ENCODE data around the gene ADAM19. TPM values are rescaled to one million over a fixed set of nuclear protein-coding genes. Genes with fewer than 3 reads are reported as not detected.
A peak's percentile ranks its signal among the peaks of the same experiment; 100 is the strongest.
"Not testable (repeated sequence)": the region's sequence is repeated elsewhere in the genome, so short reads cannot be mapped to it uniquely, and the experiment has no call there.

The ADAM19 gene
- total RNA-seq, 1 donor from 2014 or later: 12.6 TPM

DNA sequence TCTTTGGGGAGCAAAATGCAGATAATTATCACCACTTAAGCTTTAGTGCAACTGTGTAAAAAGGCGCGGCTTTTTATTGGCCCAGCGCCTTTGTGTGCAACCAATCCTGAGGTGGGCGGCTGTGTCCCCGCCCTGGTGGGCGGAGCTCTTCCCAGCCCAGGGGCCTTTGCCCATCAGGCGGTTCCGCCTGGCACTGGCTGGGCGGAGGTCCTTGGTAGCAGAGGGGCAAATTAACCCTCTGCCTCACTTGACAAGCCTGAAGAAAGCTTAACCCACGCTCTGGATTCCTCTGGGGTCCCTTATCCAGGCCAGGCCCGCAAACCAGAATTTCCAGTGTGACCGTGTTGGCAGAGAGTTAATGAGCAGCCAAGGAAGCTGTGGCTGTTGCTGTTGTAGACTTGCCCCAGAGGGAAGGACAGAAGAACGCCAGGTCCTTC, 128.4 kb downstream of the ADAM19 start:
- DNase-seq (ENCODE audit: low spot score in 2 of 2): no peak

DNA sequence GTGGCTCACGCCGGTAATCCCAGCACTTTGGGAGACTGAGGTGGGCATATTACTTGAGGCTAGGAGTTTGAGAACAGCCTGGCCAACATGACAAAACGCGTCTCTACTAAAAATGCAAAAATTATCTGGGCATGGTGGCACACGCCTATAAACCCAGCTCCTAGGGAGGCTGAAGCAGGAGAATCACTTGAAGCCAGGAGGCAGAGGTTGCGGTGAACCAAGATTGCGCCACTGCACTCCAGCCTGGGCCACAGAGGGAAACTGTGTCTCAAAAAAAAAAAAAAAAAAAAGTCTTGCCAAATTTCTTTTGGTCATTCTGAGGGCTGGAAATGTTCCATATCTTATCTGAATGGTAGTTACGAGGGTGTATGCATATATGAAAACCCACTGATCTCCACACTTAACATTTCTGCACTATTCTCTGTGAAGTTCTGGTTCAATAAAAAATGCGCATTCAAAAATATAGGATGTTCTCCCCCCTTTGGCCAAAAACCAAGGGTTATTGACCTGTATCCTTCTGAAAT, 129.1 kb downstream of the ADAM19 start:
- no peak for DNase-seq (ENCODE audit: low spot score in 2 of 2)
- no peak for FAIRE-seq

More for the DNA sequence above, 128.4 kb downstream of the ADAM19 start:
- no peak for FAIRE-seq

DNA sequence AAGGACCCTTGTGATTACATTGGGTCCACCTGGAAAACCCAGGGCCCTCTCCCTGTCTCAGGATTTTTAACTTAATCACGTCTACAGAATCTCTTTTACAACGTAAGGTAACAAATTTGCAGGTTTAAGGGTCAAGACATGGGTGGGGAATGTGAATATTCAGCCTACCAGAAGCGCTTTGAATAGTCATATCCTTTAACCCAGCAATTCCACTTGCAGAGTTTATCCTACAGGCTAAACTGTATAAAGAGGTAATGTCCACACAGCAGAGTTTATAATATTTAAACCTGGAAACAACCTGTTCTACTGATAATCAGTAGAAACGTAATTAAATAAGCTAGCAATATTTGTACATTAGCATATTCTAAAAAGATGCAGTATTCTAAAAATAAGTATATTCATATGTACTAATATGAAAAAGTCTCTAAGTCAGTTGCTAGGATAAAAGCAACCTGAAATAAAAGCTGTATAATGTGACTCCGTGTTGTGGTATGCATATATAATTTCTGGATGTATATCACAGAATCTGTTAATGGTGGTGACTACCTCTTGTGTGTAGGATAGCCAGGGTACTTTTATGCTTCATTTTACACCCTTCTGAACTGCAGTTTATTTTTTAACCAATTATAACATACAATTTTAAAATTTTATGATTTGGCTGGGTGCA, 129.7 kb downstream of the ADAM19 start:
- no peak for DNase-seq (ENCODE audit: low spot score in 2 of 2)
- FAIRE-seq: no peak

DNA sequence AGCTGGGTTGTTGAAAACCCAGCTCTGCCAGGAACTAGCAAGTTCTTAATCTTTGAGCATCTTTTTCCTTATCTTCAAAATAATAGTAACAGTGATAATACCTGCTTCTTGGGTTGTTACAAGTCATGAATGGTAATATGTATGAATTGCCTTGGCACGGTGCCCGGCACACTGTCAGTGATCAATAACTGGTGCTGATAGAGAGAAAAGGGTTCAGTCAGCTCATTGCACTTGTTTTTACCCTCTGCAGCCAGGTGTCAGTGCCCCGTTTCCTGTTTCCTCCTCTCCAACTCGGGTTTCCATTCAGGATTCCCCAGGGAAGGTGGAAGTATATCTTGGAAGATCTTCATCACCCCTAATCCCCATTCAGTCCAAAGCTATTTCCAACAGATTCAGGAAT, 131.4 kb downstream of the ADAM19 start:
- FAIRE-seq (no peak), DNase-seq (ENCODE audit: low spot score in 2 of 2) (no peak)

DNA sequence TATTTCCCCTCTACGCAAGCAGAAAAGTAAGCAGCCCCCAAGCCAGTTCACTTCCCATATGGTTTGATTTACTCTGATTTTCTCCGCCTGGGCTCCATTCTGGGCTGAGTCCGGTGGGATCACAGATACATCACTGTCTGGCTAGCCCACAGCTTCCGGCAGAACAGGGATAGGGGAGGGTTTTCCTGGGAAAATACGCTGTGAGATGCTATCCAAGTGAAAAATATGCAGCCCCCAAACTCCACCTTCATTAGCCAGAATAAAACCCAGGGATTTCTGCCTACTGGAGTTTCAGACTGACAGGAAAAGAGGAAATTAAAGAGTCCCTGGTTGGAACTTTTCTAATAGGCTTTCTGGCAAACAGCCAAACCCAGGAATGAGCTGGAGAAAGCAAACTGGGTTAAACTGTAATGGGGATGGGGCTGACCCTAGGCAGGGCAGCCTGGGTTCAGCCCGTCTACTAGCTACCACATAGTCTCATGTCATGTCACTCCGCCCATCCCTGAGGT, 132.5 kb downstream of the ADAM19 start:
- FAIRE-seq (no peak), DNase-seq (ENCODE audit: low spot score in 2 of 2) (no peak)

DNA sequence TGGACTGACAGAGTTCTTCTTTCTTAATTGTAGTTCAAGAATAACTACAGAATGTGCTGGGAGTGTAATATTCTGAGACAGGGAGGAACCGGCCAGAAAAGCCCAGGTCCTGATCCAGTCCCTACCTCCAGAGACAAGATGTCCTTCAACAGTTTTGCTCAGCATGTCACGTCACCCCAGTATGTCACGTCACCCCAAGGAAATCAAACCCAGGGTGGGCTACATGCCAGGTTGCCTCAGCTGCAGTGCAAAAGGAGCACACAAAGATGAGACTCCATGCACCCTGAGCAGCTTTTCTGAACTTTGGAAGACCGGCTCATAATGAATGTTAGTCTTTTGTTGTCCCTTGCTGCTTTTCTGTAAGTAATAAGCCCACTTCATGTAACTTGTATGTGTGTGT, 141.5 kb downstream of the ADAM19 start:
- DNase-seq (ENCODE audit: low spot score in 2 of 2): no peak
- FAIRE-seq: no peak

DNA sequence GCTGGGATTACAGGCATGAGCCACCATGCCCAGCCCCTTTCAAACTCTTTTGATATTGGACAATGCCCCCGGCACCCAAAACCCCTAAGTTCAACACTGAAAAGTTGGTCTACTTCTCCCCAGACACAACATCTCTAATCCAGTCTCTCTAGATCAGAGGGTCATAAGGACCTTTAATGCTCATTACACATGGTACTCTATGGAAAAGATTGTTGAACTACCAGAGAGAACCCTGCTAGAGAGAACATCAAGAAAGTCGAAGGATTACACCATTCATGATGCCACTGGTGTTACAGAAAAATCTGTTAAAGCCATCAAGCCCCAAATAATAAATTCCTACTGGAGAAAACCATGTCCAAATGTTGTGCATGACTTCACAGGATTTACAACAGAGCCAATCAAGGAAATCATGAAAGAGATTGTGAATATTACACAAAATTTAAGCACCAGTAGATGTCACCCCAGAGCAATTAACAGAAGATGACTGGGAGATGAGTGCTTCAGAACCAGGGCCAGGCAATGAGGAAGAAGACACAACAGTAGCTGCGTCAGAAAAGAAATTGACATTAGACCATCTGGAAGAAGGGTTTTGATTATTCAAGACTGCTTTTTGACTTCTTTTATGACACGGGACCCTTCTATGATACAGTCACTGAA, 143.9 kb downstream of the ADAM19 start:
- DNase-seq (ENCODE audit: low spot score in 2 of 2) (peak; percentile 37 to 41), FAIRE-seq (peak; percentile 97)

DNA sequence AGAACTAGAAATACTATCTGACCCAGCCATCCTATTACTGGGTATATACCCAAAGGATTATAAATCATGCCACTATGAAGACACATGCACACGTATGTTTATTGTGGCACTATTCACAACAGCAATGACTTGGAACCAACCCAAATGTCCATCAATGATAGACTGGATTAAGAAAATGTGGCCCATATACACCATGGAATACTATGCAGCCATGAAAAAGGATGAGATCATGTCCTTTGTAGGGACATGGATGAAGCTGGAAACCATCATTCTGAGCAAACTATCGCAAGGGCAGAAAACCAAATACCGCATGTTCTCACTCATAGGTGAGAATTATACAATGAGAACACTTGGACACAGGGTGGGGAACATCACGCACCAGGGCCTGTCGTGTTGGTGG, 145.7 kb downstream of the ADAM19 start:
- not testable (repeated sequence) for FAIRE-seq; DNase-seq (ENCODE audit: low spot score in 2 of 2)

Small RNA genes within 50 kb of the gene (small RNA-seq; reads per million reads assigned to genes)
- gene RNU6-390P: not detected

Other genes with a start within 250 kb of the ADAM19 start
- gene NIPAL4, start 115.6 kb downstream of the ADAM19 start, total RNA-seq: not detected
- gene SOX30, start 76.7 kb upstream of the ADAM19 start, total RNA-seq: under 0.01 TPM
- gene C5orf52, start 95.8 kb upstream of the ADAM19 start, total RNA-seq: not detected
- 22.8 TPM for gene THG1L, start 155.6 kb upstream of the ADAM19 start, total RNA-seq
- 90.1 TPM for gene LSM11, start 167.9 kb upstream of the ADAM19 start, total RNA-seq